ENCODE data around the gene CELF4. TPM values are rescaled to one million over a fixed set of nuclear protein-coding genes. Genes with fewer than 3 reads are reported as not detected.

CELF4 gene
- total RNA-seq, 1 donor from 2014 or later = 0.22 TPM

DNA sequence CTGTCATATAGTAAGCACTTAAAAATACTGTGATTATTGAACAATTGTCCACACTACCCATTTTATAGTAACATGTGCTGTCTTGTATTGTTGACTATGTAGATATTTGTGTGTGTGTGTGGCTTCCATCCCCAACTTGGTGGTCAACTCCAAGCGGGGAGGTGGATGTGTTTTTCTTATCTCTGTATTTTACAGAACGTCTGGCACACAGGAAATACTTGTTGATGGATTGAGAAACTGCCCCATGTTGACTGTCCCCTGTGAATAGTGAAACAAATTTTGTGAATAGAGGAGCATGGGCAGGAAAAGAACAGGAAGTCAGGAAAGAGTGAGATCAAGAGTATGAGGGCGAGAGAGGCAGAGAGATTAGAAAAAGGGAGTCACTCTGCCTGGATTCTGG, 83.6 kb downstream of the CELF4 start:
- peaks cover 74% of the 10 kb centered on the region for H3K27me3 Mint-ChIP-seq (ENCODE audit: low read depth)

DNA sequence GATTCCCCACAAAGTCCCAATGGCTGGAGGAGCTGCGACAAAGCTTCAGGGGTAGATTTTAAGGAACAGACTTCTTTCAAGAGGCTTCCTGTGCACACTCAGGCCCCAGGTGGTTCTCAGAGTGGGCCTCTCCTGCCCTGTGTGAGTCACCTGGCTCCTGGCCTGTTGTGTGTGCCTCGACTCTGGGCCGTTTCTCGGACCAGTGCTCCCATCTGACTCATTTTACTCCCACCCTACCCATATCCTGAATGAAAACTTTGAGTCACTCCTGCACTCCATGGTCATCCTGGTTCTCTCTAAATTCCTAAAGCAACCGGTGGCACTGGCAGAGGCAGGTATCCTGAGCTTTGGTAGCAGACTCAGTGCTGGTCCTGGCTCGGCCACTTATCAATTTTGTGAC, 84.1 kb downstream of the CELF4 start:
- no peak for DNase-seq (ENCODE audit: low spot score)
- H3K36me3 Mint-ChIP-seq (ENCODE audit: low read depth) = no peaks in the 10 kb centered on the region
- peaks cover 5% of the 10 kb centered on the region for H3K4me1 Mint-ChIP-seq (ENCODE audit: low read depth)
- no peak overlapping the region for H3K4me3 Mint-ChIP-seq (ENCODE audit: unreplicated experiment)
- no peak overlapping the region for H3K27ac Mint-ChIP-seq (ENCODE audit: unreplicated experiment)
- no peaks in the 10 kb centered on the region for H3K9me3 Mint-ChIP-seq (ENCODE audit: low read depth)
- H3K27me3 Mint-ChIP-seq (ENCODE audit: low read depth) = peaks cover 74% of the 10 kb centered on the region
- TF ChIP-seq, protein P1, sequence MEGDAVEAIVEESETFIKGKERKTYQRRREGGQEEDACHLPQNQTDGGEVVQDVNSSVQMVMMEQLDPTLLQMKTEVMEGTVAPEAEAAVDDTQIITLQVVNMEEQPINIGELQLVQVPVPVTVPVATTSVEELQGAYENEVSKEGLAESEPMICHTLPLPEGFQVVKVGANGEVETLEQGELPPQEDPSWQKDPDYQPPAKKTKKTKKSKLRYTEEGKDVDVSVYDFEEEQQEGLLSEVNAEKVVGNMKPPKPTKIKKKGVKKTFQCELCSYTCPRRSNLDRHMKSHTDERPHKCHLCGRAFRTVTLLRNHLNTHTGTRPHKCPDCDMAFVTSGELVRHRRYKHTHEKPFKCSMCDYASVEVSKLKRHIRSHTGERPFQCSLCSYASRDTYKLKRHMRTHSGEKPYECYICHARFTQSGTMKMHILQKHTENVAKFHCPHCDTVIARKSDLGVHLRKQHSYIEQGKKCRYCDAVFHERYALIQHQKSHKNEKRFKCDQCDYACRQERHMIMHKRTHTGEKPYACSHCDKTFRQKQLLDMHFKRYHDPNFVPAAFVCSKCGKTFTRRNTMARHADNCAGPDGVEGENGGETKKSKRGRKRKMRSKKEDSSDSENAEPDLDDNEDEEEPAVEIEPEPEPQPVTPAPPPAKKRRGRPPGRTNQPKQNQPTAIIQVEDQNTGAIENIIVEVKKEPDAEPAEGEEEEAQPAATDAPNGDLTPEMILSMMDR (IDR thresholded peaks at IDR 0.05) = no peak

More for the DNA sequence above, 83.6 kb downstream of the CELF4 start:
- H3K27ac Mint-ChIP-seq (ENCODE audit: unreplicated experiment) = no peak overlapping the region
- H3K4me3 Mint-ChIP-seq (ENCODE audit: unreplicated experiment) = no peak overlapping the region
- no peaks in the 10 kb centered on the region for H3K9me3 Mint-ChIP-seq (ENCODE audit: low read depth)
- no peak for DNase-seq (ENCODE audit: low spot score)
- TF ChIP-seq, protein P1 (IDR thresholded peaks at IDR 0.05) = no peak
- H3K4me1 Mint-ChIP-seq (ENCODE audit: low read depth) = peaks cover 5% of the 10 kb centered on the region
- H3K36me3 Mint-ChIP-seq (ENCODE audit: low read depth) = peaks cover 3% of the 10 kb centered on the region

DNA sequence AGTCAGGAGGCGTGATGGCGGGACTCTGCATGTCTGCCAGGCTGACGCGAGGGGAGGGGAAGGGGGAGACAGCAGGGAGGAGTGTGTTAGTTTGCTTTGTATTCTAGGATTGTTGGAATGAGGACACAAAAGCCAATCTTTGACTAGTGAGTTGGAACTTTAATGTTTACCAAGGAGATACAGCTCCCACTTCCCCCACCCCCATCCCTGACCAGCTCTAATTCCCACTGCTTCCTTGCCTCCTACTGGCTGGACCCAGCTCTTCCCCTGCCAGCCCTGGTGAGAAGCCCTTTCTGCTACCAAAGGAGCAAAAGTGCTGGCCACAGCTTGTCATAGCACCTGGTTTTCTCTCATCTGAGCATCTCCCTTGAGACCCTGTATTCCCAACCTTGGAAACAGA, 84.5 kb downstream of the CELF4 start:
- Mint-ChIP-seq H3K36me3 (ENCODE audit: low read depth) (no peaks in the 10 kb centered on the region), H3K9me3 (ENCODE audit: low read depth) (no peaks in the 10 kb centered on the region), H3K27me3 (ENCODE audit: low read depth) (peaks cover 72% of the 10 kb centered on the region), H3K4me3 (ENCODE audit: unreplicated experiment) (no peak overlapping the region), H3K4me1 (ENCODE audit: low read depth) (peaks cover 5% of the 10 kb centered on the region), H3K27ac (ENCODE audit: unreplicated experiment) (no peak overlapping the region)
- TF ChIP-seq, protein P1 (IDR thresholded peaks at IDR 0.05) = no peak
- DNase-seq (ENCODE audit: low spot score) = no peak

DNA sequence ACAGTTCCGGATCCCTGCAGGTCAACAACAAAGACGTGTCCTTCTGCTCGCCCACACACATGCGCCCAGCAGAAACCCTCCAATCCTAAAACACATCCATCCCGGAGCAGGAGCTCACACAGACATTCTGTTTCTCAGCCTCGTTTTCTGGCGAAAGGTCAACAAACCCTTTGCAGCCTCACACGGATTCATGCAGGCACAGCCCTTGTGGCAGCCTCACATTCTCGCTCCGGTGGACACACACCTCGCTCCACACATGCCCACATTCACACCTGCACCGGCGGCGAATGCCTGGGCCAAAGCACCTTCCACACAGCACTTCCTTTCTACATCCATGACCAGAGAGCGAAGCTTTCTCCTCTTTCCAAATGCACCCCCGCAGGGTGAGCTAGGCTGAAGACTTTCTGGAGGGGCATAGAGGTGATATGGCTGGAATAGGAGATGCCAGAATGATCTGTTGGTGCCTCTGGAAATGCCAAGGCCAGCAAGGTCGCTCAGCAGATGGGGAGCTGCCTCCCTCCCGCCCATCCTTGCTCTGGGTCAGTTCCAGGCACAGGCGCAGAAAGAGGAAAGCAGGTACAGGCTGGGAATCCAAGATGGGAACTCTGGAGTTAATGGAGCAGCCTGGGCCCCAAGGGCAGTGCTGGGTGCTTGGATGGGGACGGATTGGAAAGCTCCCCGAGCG, 88.8 kb downstream of the CELF4 start:
- Mint-ChIP-seq H3K9me3 (ENCODE audit: low read depth) (no peaks in the 10 kb centered on the region), H3K4me1 (ENCODE audit: low read depth) (no peaks in the 10 kb centered on the region), H3K36me3 (ENCODE audit: low read depth) (no peaks in the 10 kb centered on the region), H3K27ac (ENCODE audit: unreplicated experiment) (no peak overlapping the region), H3K4me3 (ENCODE audit: unreplicated experiment) (no peak overlapping the region), H3K27me3 (ENCODE audit: low read depth) (peaks cover 61% of the 10 kb centered on the region)
- TF ChIP-seq, protein P1 (IDR thresholded peaks at IDR 0.05) = no peak
- no peak for DNase-seq (ENCODE audit: low spot score)

DNA sequence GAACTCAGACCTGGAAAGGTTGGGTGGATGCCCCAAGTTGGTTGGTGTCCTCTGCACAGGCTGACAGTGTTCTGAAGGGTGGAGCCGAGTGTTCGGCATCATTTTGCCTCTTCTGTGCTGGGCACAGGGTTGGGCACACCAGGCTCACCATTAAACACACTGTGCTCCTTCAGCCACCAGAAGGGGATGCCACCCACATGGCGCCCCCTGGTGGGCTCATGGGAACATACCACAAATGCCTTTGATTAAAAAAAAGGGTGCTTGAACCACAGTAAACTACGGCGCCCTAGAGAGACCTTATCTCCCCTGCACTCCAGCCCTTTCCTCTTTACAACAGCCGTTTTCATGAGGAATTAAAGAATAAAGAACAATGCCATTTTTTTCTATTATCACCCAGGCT, 89.4 kb downstream of the CELF4 start:
- H3K27me3 Mint-ChIP-seq (ENCODE audit: low read depth) = peaks cover 60% of the 10 kb centered on the region
- no peak overlapping the region for H3K27ac Mint-ChIP-seq (ENCODE audit: unreplicated experiment)
- TF ChIP-seq, protein P1 (IDR thresholded peaks at IDR 0.05) = peak; percentile 73
- H3K36me3 Mint-ChIP-seq (ENCODE audit: low read depth) = no peaks in the 10 kb centered on the region
- H3K9me3 Mint-ChIP-seq (ENCODE audit: low read depth) = no peaks in the 10 kb centered on the region
- DNase-seq (ENCODE audit: low spot score) = no peak
- H3K4me3 Mint-ChIP-seq (ENCODE audit: unreplicated experiment) = no peak overlapping the region
- H3K4me1 Mint-ChIP-seq (ENCODE audit: low read depth) = no peaks in the 10 kb centered on the region

Data from chondrocyte (in vitro differentiated cells).